Naive thymus-derived CD8-positive, alpha-beta T cell (primary cell): ENCODE measurements around the gene RNF40. TPM values are rescaled to one million over a fixed set of nuclear protein-coding genes. Genes with fewer than 3 reads are reported as not detected.

Experiments
- ATAC-seq, 2 donors: fragments of 150-1000 bp; cut with Tn5 transposase in 1 of 2; sonication (Bioruptor Pico), chemical (Tn5 transposase) in 1 of 2; 1 replicate in 1 of 2; 2 replicates in 1 of 2; pipeline ENCODE4 v1.10.0; 2021; ENCODE audit warnings: mild to moderate bottlenecking in 2 of 2, moderate library complexity in 2 of 2
- POLR2A ChIA-PET: fragments of 350-600 bp; sonication (Branson Sonifier 250); formaldehyde crosslinking; loops from one replicate; lab custom pipeline; 2021; ENCODE audit warnings: antibody characterized with exemption; lab: Charles Lee
- DNase-seq, 10 donors: peaks; one replicate each; pipeline versions ENCODE4 v3.0.0 to v3.0.0-alpha.2; 2020 to 2022
- H3K27ac Mint-ChIP-seq, 10 donors: one replicate each; pipeline ENCODE4 v1.8.0; 2020 to 2022; ENCODE audit warnings: mild to moderate bottlenecking in 10 of 10, mixed read lengths in 10 of 10, moderate library complexity in 4 of 10, inconsistent platforms in 1 of 10
- H3K27me3 Mint-ChIP-seq, 5 donors: one replicate each; pipeline ENCODE4 v1.8.0; 2021 to 2022; ENCODE audit warnings: mixed read lengths in 5 of 5
- H3K36me3 Mint-ChIP-seq, 3 donors: one replicate each; pipeline ENCODE4 v1.8.0; 2020 to 2022; ENCODE audit warnings: mixed read lengths in 3 of 3, mild to moderate bottlenecking in 2 of 3, inconsistent platforms in 1 of 3
- H3K4me1 Mint-ChIP-seq, 4 donors: one replicate each; pipeline ENCODE4 v1.8.0; 2021 to 2022; ENCODE audit warnings: mixed read lengths in 4 of 4
- H3K4me3 Mint-ChIP-seq, 10 donors: one replicate each; pipeline ENCODE4 v1.8.0; 2020 to 2022; ENCODE audit warnings: mild to moderate bottlenecking in 10 of 10, mixed read lengths in 10 of 10, moderate library complexity in 6 of 10, inconsistent platforms in 1 of 10
- H3K9me3 Mint-ChIP-seq, 9 donors: one replicate each; pipeline ENCODE4 v1.8.0; 2020 to 2022; ENCODE audit warnings: mixed read lengths in 9 of 9, mild to moderate bottlenecking in 3 of 9, inconsistent platforms in 1 of 9, moderate library complexity in 1 of 9
- polyA plus RNA-seq, 3 donors: library from polyadenylated mRNA; unstranded; fragments of 300-500 nt; fragmentation: Illumina TruSeq; gene quantifications; one replicate each; pipeline ENCODE4 v1.2.3, GENCODE V29; 2021
- total RNA-seq, 8 experiments: library from RNA in 2 of 8; stranded (reverse) in 2 of 8; gene quantifications; one replicate each; pipeline ENCODE4 v1.2.3 and lab custom pipeline; 2021 to 2026

RNF40 gene
- total and polyA plus RNA-seq, 5 experiments from 2014 or later = 24.4 to 114 (median 52.4) TPM

GRCh38 chr16:30767767-30768465, 5.8 kb downstream of the RNF40 start:
- Mint-ChIP-seq H3K36me3 (peaks cover 0 to 89% (median 22%) of the 10 kb centered on the region in 3 donors), H3K4me3 (peak overlapping the region in 1 of 10 donors; percentile 22), H3K27ac (peak overlapping the region in 2 of 10 donors; percentile 71 to 82), H3K4me1 (peaks cover 19 to 29% (median 27%) of the 10 kb centered on the region in 4 donors), H3K27me3 (no peaks in the 10 kb centered on the region), H3K9me3 (no peaks in the 10 kb centered on the region)
- DNase-seq = peak in 1 of 10 donors; percentile 49
- ATAC-seq = no peak
- POLR2A ChIA-PET = interaction anchor here (0.6 kb wide), 1 partner anchor 36 kb away, joined by 7 read pairs; no protein-coding TSS in a partner anchor

- peak overlapping the region in 4 of 10 donors; percentile 20 to 70 (median 50) for H3K27ac Mint-ChIP-seq
These were observed 6.6 kb downstream of the RNF40 start for GRCh38 chr16:30768583-30769181.

GRCh38 chr16:30769379-30770089, 7.4 kb downstream of the RNF40 start:
- no peak overlapping the region for H3K4me3 Mint-ChIP-seq
- POLR2A ChIA-PET = interaction anchor here (0.6 to 1.2 kb wide), 3 partner anchors 10 to 110 kb away, joined by 3 to 7 read pairs (median 4); partner anchors contain the start of gene FBRS
- H3K36me3 Mint-ChIP-seq = peaks cover 0 to 92% (median 22%) of the 10 kb centered on the region in 3 donors
- H3K4me1 Mint-ChIP-seq = peaks cover 21 to 23% (median 21%) of the 10 kb centered on the region in 4 donors
- H3K27ac Mint-ChIP-seq = no peak overlapping the region
- no peak for ATAC-seq
- H3K27me3 Mint-ChIP-seq = no peaks in the 10 kb centered on the region
- DNase-seq = no peak
- no peaks in the 10 kb centered on the region for H3K9me3 Mint-ChIP-seq

More at GRCh38 chr16:30768583-30769181, 6.6 kb downstream of the RNF40 start:
- no peaks in the 10 kb centered on the region for H3K27me3 Mint-ChIP-seq
- peaks cover 0 to 94% (median 22%) of the 10 kb centered on the region in 3 donors for H3K36me3 Mint-ChIP-seq
- ATAC-seq (no peak), DNase-seq (no peak)
- H3K4me1 Mint-ChIP-seq = peaks cover 21 to 26% (median 22%) of the 10 kb centered on the region in 4 donors
- POLR2A ChIA-PET = interaction anchor here (0.6 to 1.2 kb wide), 2 partner anchors 36 to 110 kb away, joined by 4 to 7 read pairs; partner anchors contain the start of gene FBRS
- no peak overlapping the region for H3K4me3 Mint-ChIP-seq
- no peaks in the 10 kb centered on the region for H3K9me3 Mint-ChIP-seq

- POLR2A ChIA-PET = interaction anchor here (1.2 kb wide), 1 partner anchor 9 kb away, joined by 3 read pairs; no protein-coding TSS in a partner anchor
These were observed 9.6 kb downstream of the RNF40 start for GRCh38 chr16:30771726-30772125.

GRCh38 chr16:30773826-30774225, 11.7 kb downstream of the RNF40 start:
- POLR2A ChIA-PET = interaction anchor here (0.5 to 1.5 kb wide), 5 partner anchors 11 to 700 kb away, joined by 3 to 4 read pairs (median 3); partner anchors contain the start of genes PHKG2 and RNF40
- peak overlapping the region in 3 of 10 donors; percentile 19 to 44 (median 25) for H3K27ac Mint-ChIP-seq
- H3K4me3 Mint-ChIP-seq = peak overlapping the region in 1 of 10 donors; percentile 96
- ATAC-seq = no peak
- no peaks in the 10 kb centered on the region for H3K9me3 Mint-ChIP-seq
- H3K27me3 Mint-ChIP-seq = peaks cover 0 to 5% (median 2%) of the 10 kb centered on the region in 5 donors
- no peak for DNase-seq
- peaks cover 25 to 34% (median 28%) of the 10 kb centered on the region in 4 donors for H3K4me1 Mint-ChIP-seq
- peaks cover 0 to 52% (median 7%) of the 10 kb centered on the region in 3 donors for H3K36me3 Mint-ChIP-seq

More at GRCh38 chr16:30771726-30772125, 9.6 kb downstream of the RNF40 start:
- Mint-ChIP-seq H3K9me3 (no peaks in the 10 kb centered on the region), H3K4me1 (peaks cover 22 to 33% (median 29%) of the 10 kb centered on the region in 4 donors), H3K4me3 (no peak overlapping the region), H3K36me3 (peaks cover 0 to 72% (median 18%) of the 10 kb centered on the region in 3 donors), H3K27ac (peak overlapping the region in 3 of 10 donors; percentile 5 to 68 (median 43)), H3K27me3 (no peaks in the 10 kb centered on the region)
- ATAC-seq (no peak), DNase-seq (no peak)

- POLR2A ChIA-PET = interaction anchor here (0.5 to 1.5 kb wide), 11 partner anchors 12 to 723 kb away, joined by 3 to 8 read pairs (median 4); partner anchors contain the start of genes PHKG2 and RNF40
- H3K9me3 Mint-ChIP-seq = no peaks in the 10 kb centered on the region
- peaks cover 23 to 32% (median 28%) of the 10 kb centered on the region in 4 donors for H3K4me1 Mint-ChIP-seq
- peak overlapping the region; percentile 84 to 96 (median 92) for H3K4me3 Mint-ChIP-seq
- ATAC-seq (peak; percentile 2 to 3), DNase-seq (no peak)
- H3K27ac Mint-ChIP-seq = peak overlapping the region in 9 of 10 donors; percentile 16 to 82 (median 60)
- H3K27me3 Mint-ChIP-seq = peaks cover 0 to 5% (median 2%) of the 10 kb centered on the region in 5 donors
- peaks cover 0 to 46% (median 4%) of the 10 kb centered on the region in 3 donors for H3K36me3 Mint-ChIP-seq
These were observed 12.4 kb downstream of the RNF40 start for GRCh38 chr16:30774367-30775130.

GRCh38 chr16:30775131-30775391, 12.9 kb downstream of the RNF40 start:
- POLR2A ChIA-PET = interaction anchor here (0.5 to 1.5 kb wide), 8 partner anchors 12 to 723 kb away, joined by 3 to 8 read pairs (median 4); partner anchors contain the start of genes PHKG2 and RNF40
- Mint-ChIP-seq H3K27me3 (peaks cover 0 to 5% (median 2%) of the 10 kb centered on the region in 5 donors), H3K36me3 (peaks cover 0 to 41% (median 4%) of the 10 kb centered on the region in 3 donors), H3K9me3 (no peaks in the 10 kb centered on the region), H3K27ac (peak overlapping the region in 8 of 10 donors; percentile 16 to 90 (median 71)), H3K4me1 (peaks cover 23 to 32% (median 28%) of the 10 kb centered on the region in 4 donors), H3K4me3 (peak overlapping the region; percentile 84 to 96 (median 92))
- ATAC-seq (no peak), DNase-seq (no peak)

GRCh38 chr16:30775392-30776188, 13.5 kb downstream of the RNF40 start:
- DNase-seq (peak; percentile 26 to 72 (median 50)), ATAC-seq (peak; percentile 85 to 86)
- H3K4me1 Mint-ChIP-seq = peaks cover 23 to 32% (median 28%) of the 10 kb centered on the region in 4 donors
- H3K4me3 Mint-ChIP-seq = peak overlapping the region; percentile 84 to 96 (median 92)
- H3K27ac Mint-ChIP-seq = peak overlapping the region in 9 of 10 donors; percentile 16 to 90 (median 69)
- H3K9me3 Mint-ChIP-seq = no peaks in the 10 kb centered on the region
- peaks cover 0 to 36% (median under 1%) of the 10 kb centered on the region in 3 donors for H3K36me3 Mint-ChIP-seq
- POLR2A ChIA-PET = interaction anchor here (0.5 to 1.4 kb wide), 6 partner anchors 13 to 724 kb away, joined by 3 to 8 read pairs (median 4); partner anchors contain the start of gene PHKG2
- H3K27me3 Mint-ChIP-seq = peaks cover 0 to 5% (median 2%) of the 10 kb centered on the region in 5 donors

GRCh38 chr16:30777591-30778297, 15.6 kb downstream of the RNF40 start:
- H3K9me3 Mint-ChIP-seq = no peaks in the 10 kb centered on the region
- no peak for ATAC-seq
- H3K27me3 Mint-ChIP-seq = peaks cover 0 to 5% (median 2%) of the 10 kb centered on the region in 5 donors
- POLR2A ChIA-PET = interaction anchor here (0.6 to 1.3 kb wide), 3 partner anchors 10 to 14 kb away, joined by 3 to 5 read pairs (median 5); partner anchors contain the start of gene ZNF629
- H3K36me3 Mint-ChIP-seq = peaks cover 0 to 14% (median 0%) of the 10 kb centered on the region in 3 donors
- no peak for DNase-seq
- peak overlapping the region in 1 of 10 donors; percentile 88 for H3K27ac Mint-ChIP-seq
- peak overlapping the region in 9 of 10 donors; percentile 72 to 96 (median 84) for H3K4me3 Mint-ChIP-seq
- H3K4me1 Mint-ChIP-seq = peaks cover 17 to 26% (median 20%) of the 10 kb centered on the region in 4 donors
